Neuronal stem cell (in vitro differentiated cells): ENCODE measurements around the gene HSF2BP.

Experiments used
- DNase-seq: peaks from one replicate; pipeline ENCODE4 v3.0.0-alpha.2; 2013; ENCODE audit warnings: low spot score
- H2AFZ ChIP-seq: one replicate; pipeline ENCODE4 v1.6.1; 2013; ENCODE audit warnings: mild to moderate bottlenecking, low read length, inconsistent platforms
- H2AK5ac ChIP-seq: 2 replicates; pipeline ENCODE4 v1.6.1; 2013; ENCODE audit warnings: low read depth, mild to moderate bottlenecking, inconsistent platforms, low read length, moderate library complexity, mixed read lengths
- H2BK120ac ChIP-seq: 2 replicates; pipeline ENCODE4 v1.6.1; 2013; ENCODE audit warnings: low read depth, mild to moderate bottlenecking, inconsistent platforms, low read length, moderate library complexity, mixed read lengths
- H2BK12ac ChIP-seq: one replicate; pipeline ENCODE4 v1.6.1; 2013; ENCODE audit warnings: low read length, inconsistent platforms
- H2BK15ac ChIP-seq: 2 replicates; pipeline ENCODE4 v1.6.1; 2013; ENCODE audit warnings: mild to moderate bottlenecking, low read length, inconsistent platforms, mixed read lengths
- H2BK5ac ChIP-seq: one replicate; pipeline ENCODE4 v1.6.1; 2013; ENCODE audit warnings: inconsistent platforms, mild to moderate bottlenecking, low read length, moderate library complexity
- H3K14ac ChIP-seq: one replicate; pipeline ENCODE4 v1.6.1; 2013; ENCODE audit warnings: low read length, inconsistent platforms
- H3K18ac ChIP-seq: 2 replicates; pipeline ENCODE4 v1.6.1; 2013; ENCODE audit warnings: low read length, inconsistent platforms
- H3K23ac ChIP-seq: 2 replicates; pipeline ENCODE4 v1.6.1; 2013; ENCODE audit warnings: low read depth, mild to moderate bottlenecking, mixed read lengths, low read length, inconsistent platforms; ENCODE audit not compliant: poor library complexity
- H3K27ac ChIP-seq: replicated peaks from 3 replicates; pipeline ENCODE4 v1.5.1; 2013; ENCODE audit warnings: low read length, inconsistent platforms
- H3K27me3 ChIP-seq, 3 experiments: 2 replicates each; pipeline ENCODE4 v1.6.1; 2013; ENCODE audit warnings: low read length in 3 of 3, mild to moderate bottlenecking in 2 of 3, inconsistent platforms in 1 of 3, low read depth in 1 of 3, mixed read lengths in 1 of 3, moderate library complexity in 1 of 3; ENCODE audit not compliant: control insufficient read depth in 3 of 3, insufficient read depth in 3 of 3
- H3K36me3 ChIP-seq, 2 donors: replicated peaks in 1 of 2; 2 replicates each; pipeline ENCODE4 v1.6.1; 2013; ENCODE audit warnings: low read length in 2 of 2; ENCODE audit not compliant: control insufficient read depth in 2 of 2, insufficient read depth in 2 of 2
- H3K4ac ChIP-seq: 2 replicates; pipeline ENCODE4 v1.6.1; 2013; ENCODE audit warnings: inconsistent platforms, mild to moderate bottlenecking, low read length, moderate library complexity
- H3K4me1 ChIP-seq, 2 donors: 1 replicate in 1 of 2; 2 replicates in 1 of 2; pipeline ENCODE4 v1.6.1; 2013; ENCODE audit warnings: low read length in 2 of 2, low read depth in 1 of 2; ENCODE audit not compliant: control insufficient read depth in 2 of 2, insufficient read depth in 1 of 2
- H3K4me2 ChIP-seq: one replicate; pipeline ENCODE4 v1.6.1; 2013; ENCODE audit warnings: mild to moderate bottlenecking, low read length, inconsistent platforms; ENCODE audit not compliant: insufficient read depth, poor library complexity, severe bottlenecking
- H3K4me3 ChIP-seq, 2 donors: 2 replicates each; pipeline ENCODE4 v1.5.1; 2013; ENCODE audit warnings: low read length in 2 of 2, mild to moderate bottlenecking in 2 of 2, inconsistent platforms in 1 of 2, moderate library complexity in 1 of 2
- H3K79me1 ChIP-seq: one replicate; pipeline ENCODE4 v1.6.1; 2013; ENCODE audit warnings: low read depth, mild to moderate bottlenecking, inconsistent platforms, low read length, moderate library complexity
- H3K9ac ChIP-seq: one replicate; pipeline ENCODE4 v1.6.1; 2013; ENCODE audit warnings: mild to moderate bottlenecking, low read depth, low read length, inconsistent platforms; ENCODE audit not compliant: poor library complexity
- H3K9me3 ChIP-seq, 2 donors: replicated peaks in 1 of 2; 2 replicates each; pipeline versions ENCODE3 to v1.6.1; 2013; ENCODE audit warnings: low read length in 2 of 2, mild to moderate bottlenecking in 2 of 2, inconsistent platforms in 1 of 2, low read depth in 1 of 2, mixed read lengths in 1 of 2, moderate library complexity in 1 of 2; ENCODE audit not compliant: control insufficient read depth in 2 of 2, insufficient read depth in 1 of 2
- H4K8ac ChIP-seq: one replicate; pipeline ENCODE4 v1.6.1; 2013; ENCODE audit warnings: low read depth, mild to moderate bottlenecking, inconsistent platforms, low read length, moderate library complexity
- H4K91ac ChIP-seq: one replicate; pipeline ENCODE4 v1.6.1; 2013; ENCODE audit warnings: low read length, low read depth, mild to moderate bottlenecking, inconsistent platforms; ENCODE audit not compliant: poor library complexity
- WGBS, 2 donors: extraction: QIAGEN DNeasy Blood & Tissue Kit; methylation state at CpG; one replicate each; pipeline ENCODE4 v1.1.7; 2013; ENCODE audit warnings: missing lambda C conversion rate in 2 of 2, mixed read lengths in 1 of 2; ENCODE audit not compliant: insufficient read length in 2 of 2, insufficient replicate concordance in 1 of 2; ENCODE audit errors: extremely low coverage in 2 of 2; 5-methylcytosine and 5-hydroxymethylcytosine counted together

The HSF2BP gene

DNA sequence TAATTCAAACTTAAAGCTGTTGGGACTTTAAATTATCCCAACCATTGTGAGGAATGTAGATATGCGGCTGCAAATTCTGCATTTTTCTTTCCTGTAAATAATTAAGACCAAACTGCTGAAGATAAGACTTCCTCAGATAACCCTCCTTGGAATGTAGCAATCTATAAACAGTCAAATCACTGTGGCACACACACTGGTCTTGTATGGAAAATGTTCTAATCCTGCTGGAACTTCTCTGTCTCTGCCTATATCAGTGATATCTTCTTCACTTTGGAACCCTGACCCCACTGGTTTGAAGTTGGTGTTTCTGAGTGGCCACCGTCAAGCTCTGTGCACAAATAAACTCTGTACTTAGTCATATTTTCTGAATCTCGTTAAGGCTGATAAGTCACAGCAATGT, 32.9 kb downstream of the HSF2BP start:
- H3K36me3 ChIP-seq, result no peaks in the 10 kb centered on the region
- H3K4me1 ChIP-seq, result no peaks in the 10 kb centered on the region
- H4K91ac ChIP-seq, result no peak overlapping the region
- H3K27ac ChIP-seq, result no peak overlapping the region
- no peak overlapping the region for H3K14ac ChIP-seq
- no peak overlapping the region for H4K8ac ChIP-seq
- no peak overlapping the region for H3K4me2 ChIP-seq
- no peak overlapping the region for H3K9ac ChIP-seq
- no peak overlapping the region for H3K4me3 ChIP-seq
- DNase-seq, result no peak
- no peak overlapping the region for H2AK5ac ChIP-seq
- no peaks in the 10 kb centered on the region for H3K79me1 ChIP-seq
- no peak overlapping the region for H2BK5ac ChIP-seq
- H2BK12ac ChIP-seq, result no peak overlapping the region
- H3K18ac ChIP-seq, result no peak overlapping the region
- H2BK120ac ChIP-seq, result no peak overlapping the region
- WGBS, 2 donors, result no CpG with 5 or more reads among the region's 3 CpGs
- no peak overlapping the region for H2AFZ ChIP-seq
- no peak overlapping the region for H3K23ac ChIP-seq
- H3K9me3 ChIP-seq, result peaks cover 2 to 17% of the 10 kb centered on the region in 2 donors
- H2BK15ac ChIP-seq, result no peak overlapping the region
- no peaks in the 10 kb centered on the region for H3K27me3 ChIP-seq
- no peak overlapping the region for H3K4ac ChIP-seq

DNA sequence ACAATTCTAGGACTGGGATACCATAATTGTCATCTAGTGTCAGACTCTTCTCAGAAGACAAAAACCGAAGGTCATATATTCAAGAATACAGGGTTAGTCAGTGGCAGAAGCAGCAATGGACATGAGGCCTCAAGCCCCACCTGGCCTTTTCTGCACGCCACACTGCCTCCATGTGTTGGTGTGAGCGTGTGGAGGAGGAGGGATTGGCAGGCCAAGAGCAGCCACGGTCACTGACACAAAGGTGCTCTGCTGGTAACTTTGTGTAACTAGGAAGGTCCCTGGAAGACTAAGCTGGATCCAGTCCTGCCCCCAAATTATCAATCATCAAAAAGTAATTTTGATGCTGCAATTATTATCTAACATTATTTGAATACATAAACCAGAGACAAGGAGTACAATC, 34.9 kb downstream of the HSF2BP start:
- Histone ChIP-seq H3K9ac (no peak overlapping the region), H2BK12ac (no peak overlapping the region), H3K27ac (no peak overlapping the region), H2BK15ac (no peak overlapping the region), H3K23ac (no peak overlapping the region), H3K4me2 (no peak overlapping the region), H3K18ac (no peak overlapping the region), H4K91ac (no peak overlapping the region), H3K36me3 (no peaks in the 10 kb centered on the region), H3K79me1 (no peaks in the 10 kb centered on the region), H3K14ac (no peak overlapping the region), H2AFZ (no peak overlapping the region), H3K4ac (no peak overlapping the region), H3K4me3 (no peak overlapping the region), H3K4me1 (no peaks in the 10 kb centered on the region), H3K9me3 (peaks cover 2 to 29% of the 10 kb centered on the region in 2 donors), H4K8ac (no peak overlapping the region), H2BK5ac (no peak overlapping the region), H2AK5ac (no peak overlapping the region), H2BK120ac (no peak overlapping the region), H3K27me3 (no peaks in the 10 kb centered on the region)
- no peak for DNase-seq
- no CpG with 5 or more reads among the region's 4 CpGs for WGBS, 2 donors

- Histone ChIP-seq H2BK120ac (no peak overlapping the region), H3K4me3 (no peak overlapping the region), H3K79me1 (no peaks in the 10 kb centered on the region), H2AFZ (no peak overlapping the region), H3K9me3 (peaks cover 2 to 24% of the 10 kb centered on the region in 2 donors), H3K9ac (no peak overlapping the region), H3K36me3 (no peaks in the 10 kb centered on the region), H2BK5ac (no peak overlapping the region), H3K4me2 (no peak overlapping the region), H3K27ac (no peak overlapping the region), H2AK5ac (no peak overlapping the region), H3K27me3 (no peaks in the 10 kb centered on the region), H3K4me1 (no peaks in the 10 kb centered on the region), H2BK15ac (no peak overlapping the region), H3K14ac (no peak overlapping the region), H4K91ac (no peak overlapping the region), H3K23ac (no peak overlapping the region), H3K4ac (no peak overlapping the region), H3K18ac (no peak overlapping the region), H4K8ac (no peak overlapping the region), H2BK12ac (no peak overlapping the region)
- WGBS, 2 donors, result no CpG with 5 or more reads among the region's 2 CpGs
- DNase-seq, result no peak
These were observed 35.7 kb downstream of the HSF2BP start for GRCh38 chr21:43623588-43623987.

- Histone ChIP-seq H3K9ac (no peak overlapping the region), H2AK5ac (no peak overlapping the region), H2BK12ac (no peak overlapping the region), H2AFZ (no peak overlapping the region), H4K8ac (no peak overlapping the region), H3K79me1 (no peaks in the 10 kb centered on the region), H3K4ac (no peak overlapping the region), H3K4me1 (no peaks in the 10 kb centered on the region), H2BK5ac (no peak overlapping the region), H4K91ac (no peak overlapping the region), H3K23ac (no peak overlapping the region), H3K18ac (no peak overlapping the region), H2BK15ac (no peak overlapping the region), H3K27ac (no peak overlapping the region), H3K9me3 (peaks cover 0 to 16% of the 10 kb centered on the region in 2 donors), H3K4me2 (no peak overlapping the region), H3K14ac (no peak overlapping the region), H3K4me3 (no peak overlapping the region), H3K36me3 (no peaks in the 10 kb centered on the region), H3K27me3 (no peaks in the 10 kb centered on the region), H2BK120ac (no peak overlapping the region)
- DNase-seq, result no peak
- WGBS, 2 donors, result no CpG with 5 or more reads among the region's 2 CpGs
These were observed 36.5 kb downstream of the HSF2BP start for GRCh38 chr21:43622796-43623195.
